Ishikawa (cell line): ENCODE results near the gene MACC1.

ENCODE experiments used
- CEBPB ChIP-seq: IDR thresholded peaks from 2 replicates; pipeline ENCODE4 v1.6.1; 2012
- CREB1 ChIP-seq: IDR thresholded peaks from 2 replicates; pipeline ENCODE4 v1.6.1; 2012; ENCODE audit warnings: low read depth
- EGR1 ChIP-seq: IDR thresholded peaks from 2 replicates; pipeline ENCODE4 v1.6.1; 2012
- EP300 ChIP-seq: IDR thresholded peaks from 2 replicates; pipeline ENCODE4 v1.6.1; 2012; ENCODE audit warnings: borderline replicate concordance
- FOXM1 ChIP-seq: IDR thresholded peaks from 2 replicates; pipeline ENCODE4 v1.6.1; 2012; ENCODE audit warnings: low read depth, borderline replicate concordance
- NFIC ChIP-seq: IDR thresholded peaks from 2 replicates; pipeline ENCODE4 v1.6.1; 2012
- RAD21 ChIP-seq: IDR thresholded peaks from 2 replicates; pipeline ENCODE4 v1.6.1; 2012; ENCODE audit warnings: low read depth
- TAF1 ChIP-seq: IDR thresholded peaks from 2 replicates; pipeline ENCODE4 v1.6.1; 2012; ENCODE audit warnings: low read depth, mild to moderate bottlenecking
- TCF12 ChIP-seq: IDR thresholded peaks from 2 replicates; pipeline ENCODE4 v1.6.1; 2012; ENCODE audit warnings: low read depth
- TEAD4 ChIP-seq: IDR thresholded peaks from 2 replicates; pipeline ENCODE4 v1.6.1; 2012
- YY1 ChIP-seq: IDR thresholded peaks from 2 replicates; pipeline ENCODE4 v1.6.1; 2012; ENCODE audit warnings: low read depth
- ZBTB7A ChIP-seq: IDR thresholded peaks from 2 replicates; pipeline ENCODE4 v1.6.1; 2012; ENCODE audit warnings: low read depth
- TF ChIP-seq, protein P1 (sequence below): IDR thresholded peaks from 2 replicates; pipeline ENCODE4 v1.6.1; 2012
- TF ChIP-seq, protein P2 (sequence below): IDR thresholded peaks from 2 replicates; pipeline ENCODE4 v1.6.1; 2012; ENCODE audit warnings: low read depth, mild to moderate bottlenecking
- TF ChIP-seq, protein P3 (sequence below): IDR thresholded peaks from 2 replicates; pipeline ENCODE4 v1.6.1; 2012

MACC1 gene, protein sequence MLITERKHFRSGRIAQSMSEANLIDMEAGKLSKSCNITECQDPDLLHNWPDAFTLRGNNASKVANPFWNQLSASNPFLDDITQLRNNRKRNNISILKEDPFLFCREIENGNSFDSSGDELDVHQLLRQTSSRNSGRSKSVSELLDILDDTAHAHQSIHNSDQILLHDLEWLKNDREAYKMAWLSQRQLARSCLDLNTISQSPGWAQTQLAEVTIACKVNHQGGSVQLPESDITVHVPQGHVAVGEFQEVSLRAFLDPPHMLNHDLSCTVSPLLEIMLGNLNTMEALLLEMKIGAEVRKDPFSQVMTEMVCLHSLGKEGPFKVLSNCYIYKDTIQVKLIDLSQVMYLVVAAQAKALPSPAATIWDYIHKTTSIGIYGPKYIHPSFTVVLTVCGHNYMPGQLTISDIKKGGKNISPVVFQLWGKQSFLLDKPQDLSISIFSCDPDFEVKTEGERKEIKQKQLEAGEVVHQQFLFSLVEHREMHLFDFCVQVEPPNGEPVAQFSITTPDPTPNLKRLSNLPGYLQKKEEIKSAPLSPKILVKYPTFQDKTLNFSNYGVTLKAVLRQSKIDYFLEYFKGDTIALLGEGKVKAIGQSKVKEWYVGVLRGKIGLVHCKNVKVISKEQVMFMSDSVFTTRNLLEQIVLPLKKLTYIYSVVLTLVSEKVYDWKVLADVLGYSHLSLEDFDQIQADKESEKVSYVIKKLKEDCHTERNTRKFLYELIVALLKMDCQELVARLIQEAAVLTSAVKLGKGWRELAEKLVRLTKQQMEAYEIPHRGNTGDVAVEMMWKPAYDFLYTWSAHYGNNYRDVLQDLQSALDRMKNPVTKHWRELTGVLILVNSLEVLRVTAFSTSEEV

DNA sequence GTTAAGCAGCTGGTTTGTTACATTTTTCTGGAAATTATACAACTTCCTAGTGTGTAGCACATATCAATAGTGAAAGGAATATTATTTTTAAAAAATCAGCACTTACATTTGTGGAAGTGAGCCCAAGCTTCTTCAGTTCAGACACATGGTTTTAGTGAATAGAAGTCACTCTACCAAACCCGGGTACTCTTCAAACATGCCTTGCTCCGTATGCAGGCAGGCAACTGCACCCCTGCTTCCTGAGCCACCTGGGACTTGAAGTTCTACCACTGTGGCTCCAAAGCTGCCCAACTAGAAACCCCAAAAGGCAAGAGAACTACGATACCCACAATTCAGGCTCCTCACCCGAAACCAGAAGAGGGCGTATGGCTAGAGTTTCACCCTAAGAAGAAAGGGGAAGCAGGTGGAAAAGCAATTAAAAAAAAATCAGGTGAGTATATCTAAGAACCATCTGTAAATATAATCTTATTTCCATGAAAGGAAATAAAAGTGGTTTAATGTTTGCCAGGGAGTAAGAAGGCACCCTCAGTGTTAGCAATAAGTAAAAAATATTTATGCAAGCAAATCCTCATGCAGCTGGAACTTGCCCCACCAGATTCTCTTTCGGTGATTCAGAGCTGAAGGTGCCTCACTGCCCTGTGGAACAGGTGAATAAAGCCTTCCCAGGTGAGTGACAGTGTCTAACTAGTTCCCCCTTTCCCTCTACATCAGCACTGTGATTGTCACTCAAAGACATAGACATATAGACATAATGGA is at the start of gene MACC1:
Gene MACC1 (minus strand): TSS at position 192 of the 756 bp plus-strand sequence. CDS start 55,522 bp downstream, outside the sequence.
- TF ChIP-seq RAD21, result peak; percentile 28
- TF ChIP-seq YY1, result 0 out of 2 replicates have a peak, but pooled peaks have one; percentile 32
- peak; percentile 72; the same call in 1 of the 2 replicates for TF ChIP-seq EP300
- TF ChIP-seq TAF1, result no peak
- peak; percentile 86 for TF ChIP-seq TCF12
- TF ChIP-seq, protein P1, sequence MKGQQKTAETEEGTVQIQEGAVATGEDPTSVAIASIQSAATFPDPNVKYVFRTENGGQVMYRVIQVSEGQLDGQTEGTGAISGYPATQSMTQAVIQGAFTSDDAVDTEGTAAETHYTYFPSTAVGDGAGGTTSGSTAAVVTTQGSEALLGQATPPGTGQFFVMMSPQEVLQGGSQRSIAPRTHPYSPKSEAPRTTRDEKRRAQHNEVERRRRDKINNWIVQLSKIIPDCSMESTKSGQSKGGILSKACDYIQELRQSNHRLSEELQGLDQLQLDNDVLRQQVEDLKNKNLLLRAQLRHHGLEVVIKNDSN, result no peak
- peak; percentile 84 for TF ChIP-seq TEAD4
- TF ChIP-seq FOXM1, result peak; percentile 64
- no peak for TF ChIP-seq CEBPB
- TF ChIP-seq NFIC, result peak; percentile 30; the same call in 1 of the 2 replicates

DNA sequence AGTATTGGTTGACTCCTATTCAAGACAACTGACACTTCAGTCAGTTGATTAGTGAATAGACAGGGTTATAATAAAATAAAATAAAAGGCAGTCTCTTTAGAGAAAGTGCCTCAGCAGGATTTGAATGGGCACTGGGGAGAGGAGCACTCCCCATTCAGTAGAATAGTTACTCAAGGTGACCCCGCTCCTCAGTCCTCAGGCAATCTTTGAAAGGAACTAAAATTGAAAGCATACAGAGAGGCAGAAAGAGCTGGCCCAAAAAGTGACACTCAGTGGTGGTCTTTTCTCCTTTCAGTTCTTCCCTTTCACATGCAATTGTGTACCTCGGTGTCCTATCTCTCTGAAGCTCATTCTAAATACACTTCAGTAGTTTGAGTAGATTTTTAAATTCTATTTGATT is 47.4 kb upstream of the MACC1 start:
- TF ChIP-seq, protein P1, result no peak
- no peak for TF ChIP-seq RAD21
- no peak for TF ChIP-seq CEBPB
- no peak for TF ChIP-seq ZBTB7A
- no peak for TF ChIP-seq TCF12
- TF ChIP-seq TAF1, result no peak
- TF ChIP-seq EGR1, result no peak
- TF ChIP-seq FOXM1, result no peak
- no peak for TF ChIP-seq EP300
- TF ChIP-seq CREB1, result no peak
- no peak for TF ChIP-seq YY1
- no peak for TF ChIP-seq NFIC
- TF ChIP-seq TEAD4, result no peak
- TF ChIP-seq, protein P2, sequence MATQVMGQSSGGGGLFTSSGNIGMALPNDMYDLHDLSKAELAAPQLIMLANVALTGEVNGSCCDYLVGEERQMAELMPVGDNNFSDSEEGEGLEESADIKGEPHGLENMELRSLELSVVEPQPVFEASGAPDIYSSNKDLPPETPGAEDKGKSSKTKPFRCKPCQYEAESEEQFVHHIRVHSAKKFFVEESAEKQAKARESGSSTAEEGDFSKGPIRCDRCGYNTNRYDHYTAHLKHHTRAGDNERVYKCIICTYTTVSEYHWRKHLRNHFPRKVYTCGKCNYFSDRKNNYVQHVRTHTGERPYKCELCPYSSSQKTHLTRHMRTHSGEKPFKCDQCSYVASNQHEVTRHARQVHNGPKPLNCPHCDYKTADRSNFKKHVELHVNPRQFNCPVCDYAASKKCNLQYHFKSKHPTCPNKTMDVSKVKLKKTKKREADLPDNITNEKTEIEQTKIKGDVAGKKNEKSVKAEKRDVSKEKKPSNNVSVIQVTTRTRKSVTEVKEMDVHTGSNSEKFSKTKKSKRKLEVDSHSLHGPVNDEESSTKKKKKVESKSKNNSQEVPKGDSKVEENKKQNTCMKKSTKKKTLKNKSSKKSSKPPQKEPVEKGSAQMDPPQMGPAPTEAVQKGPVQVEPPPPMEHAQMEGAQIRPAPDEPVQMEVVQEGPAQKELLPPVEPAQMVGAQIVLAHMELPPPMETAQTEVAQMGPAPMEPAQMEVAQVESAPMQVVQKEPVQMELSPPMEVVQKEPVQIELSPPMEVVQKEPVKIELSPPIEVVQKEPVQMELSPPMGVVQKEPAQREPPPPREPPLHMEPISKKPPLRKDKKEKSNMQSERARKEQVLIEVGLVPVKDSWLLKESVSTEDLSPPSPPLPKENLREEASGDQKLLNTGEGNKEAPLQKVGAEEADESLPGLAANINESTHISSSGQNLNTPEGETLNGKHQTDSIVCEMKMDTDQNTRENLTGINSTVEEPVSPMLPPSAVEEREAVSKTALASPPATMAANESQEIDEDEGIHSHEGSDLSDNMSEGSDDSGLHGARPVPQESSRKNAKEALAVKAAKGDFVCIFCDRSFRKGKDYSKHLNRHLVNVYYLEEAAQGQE, result no peak
- TF ChIP-seq, protein P3, sequence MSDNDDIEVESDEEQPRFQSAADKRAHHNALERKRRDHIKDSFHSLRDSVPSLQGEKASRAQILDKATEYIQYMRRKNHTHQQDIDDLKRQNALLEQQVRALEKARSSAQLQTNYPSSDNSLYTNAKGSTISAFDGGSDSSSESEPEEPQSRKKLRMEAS, result no peak

DNA sequence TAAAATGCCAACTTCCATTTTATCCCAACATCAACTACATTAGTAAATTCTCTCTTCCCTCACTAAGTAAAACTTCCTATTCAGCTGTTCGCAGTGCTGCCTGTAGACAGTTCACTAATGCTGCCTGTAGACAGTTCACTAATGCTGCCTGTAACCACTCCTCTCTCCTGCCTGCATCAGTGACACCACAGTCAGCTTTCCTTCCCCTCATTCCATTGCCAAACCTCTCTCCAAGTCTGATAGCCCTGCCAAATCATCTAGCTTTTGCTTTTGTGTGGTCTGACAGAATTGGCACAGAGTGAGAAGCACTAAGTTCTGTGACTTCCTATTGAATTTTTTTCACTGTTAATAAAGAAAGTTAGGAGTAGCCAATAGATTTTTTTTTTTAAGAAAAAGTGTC is 43.0 kb upstream of the MACC1 start:
- TF ChIP-seq FOXM1, result no peak
- TF ChIP-seq, protein P1, result no peak
- no peak for TF ChIP-seq CREB1
- TF ChIP-seq NFIC, result no peak
- TF ChIP-seq, protein P3, result no peak
- TF ChIP-seq RAD21, result no peak
- TF ChIP-seq YY1, result no peak
- no peak for TF ChIP-seq ZBTB7A
- no peak for TF ChIP-seq CEBPB
- TF ChIP-seq TAF1, result no peak
- no peak for TF ChIP-seq TEAD4
- TF ChIP-seq EGR1, result no peak
- TF ChIP-seq EP300, result no peak
- no peak for TF ChIP-seq TCF12
- TF ChIP-seq, protein P2, result no peak

DNA sequence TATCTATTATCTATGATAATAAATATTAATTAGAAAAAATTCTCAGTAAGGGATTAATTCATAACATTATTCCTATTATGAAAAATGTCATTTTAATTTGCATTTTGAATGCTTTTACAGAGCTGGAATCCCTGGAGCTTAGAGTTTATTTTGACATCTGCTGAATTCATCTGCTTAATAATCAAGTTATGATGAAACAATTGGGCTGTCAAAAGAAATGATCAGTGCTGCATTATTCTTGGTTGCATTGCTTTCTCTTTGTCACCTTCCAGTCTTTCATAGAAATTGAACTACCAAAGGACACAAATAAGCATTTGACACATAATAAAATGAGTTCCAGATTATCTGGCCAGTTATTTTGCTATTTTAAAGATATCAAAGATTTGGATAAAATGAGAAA is 40.0 kb upstream of the MACC1 start:
- TF ChIP-seq, protein P1, result no peak
- TF ChIP-seq CEBPB (no peak), TEAD4 (no peak), EP300 (no peak), FOXM1 (no peak), ZBTB7A (no peak), TCF12 (no peak), YY1 (no peak), NFIC (no peak), EGR1 (no peak), CREB1 (no peak), RAD21 (no peak), TAF1 (no peak)
- TF ChIP-seq, protein P2, result no peak
- TF ChIP-seq, protein P3, result no peak
